Measurements from ENCODE around the gene NHEJ1. TPM values are rescaled to one million over a fixed set of nuclear protein-coding genes. Genes with fewer than 3 reads are reported as not detected.
A peak's percentile ranks its signal among the peaks of the same experiment; 100 is the strongest.

Gene NHEJ1
- total and polyA plus RNA-seq, 2 of the 13 experiments (the other 11 are each of a cell fraction or from before 2014, with no cell fraction given) = 30.0 to 30.7 TPM

GRCh38 chr2:219178377-219179175, 18.0 kb upstream of the NHEJ1 start (continued):
- no peak for TF ChIP-seq ZSCAN20 (CRISPR knock-in tag; IDR thresholded peaks at IDR 0.05; ENCODE audit: borderline replicate concordance)
- TF ChIP-seq KAT8 (CRISPR knock-in tag; IDR thresholded peaks at IDR 0.05) = no peak
- peak; percentile 57; the same call in 1 of the 2 replicates for TF ChIP-seq ZFY (CRISPR knock-in tag; IDR thresholded peaks at IDR 0.05)
- 0 out of 2 replicates have a peak, but pooled peaks have one; percentile 3 for TF ChIP-seq NFKBIZ (CRISPR knock-in tag; IDR thresholded peaks at IDR 0.05)
- TF ChIP-seq, protein P1, sequence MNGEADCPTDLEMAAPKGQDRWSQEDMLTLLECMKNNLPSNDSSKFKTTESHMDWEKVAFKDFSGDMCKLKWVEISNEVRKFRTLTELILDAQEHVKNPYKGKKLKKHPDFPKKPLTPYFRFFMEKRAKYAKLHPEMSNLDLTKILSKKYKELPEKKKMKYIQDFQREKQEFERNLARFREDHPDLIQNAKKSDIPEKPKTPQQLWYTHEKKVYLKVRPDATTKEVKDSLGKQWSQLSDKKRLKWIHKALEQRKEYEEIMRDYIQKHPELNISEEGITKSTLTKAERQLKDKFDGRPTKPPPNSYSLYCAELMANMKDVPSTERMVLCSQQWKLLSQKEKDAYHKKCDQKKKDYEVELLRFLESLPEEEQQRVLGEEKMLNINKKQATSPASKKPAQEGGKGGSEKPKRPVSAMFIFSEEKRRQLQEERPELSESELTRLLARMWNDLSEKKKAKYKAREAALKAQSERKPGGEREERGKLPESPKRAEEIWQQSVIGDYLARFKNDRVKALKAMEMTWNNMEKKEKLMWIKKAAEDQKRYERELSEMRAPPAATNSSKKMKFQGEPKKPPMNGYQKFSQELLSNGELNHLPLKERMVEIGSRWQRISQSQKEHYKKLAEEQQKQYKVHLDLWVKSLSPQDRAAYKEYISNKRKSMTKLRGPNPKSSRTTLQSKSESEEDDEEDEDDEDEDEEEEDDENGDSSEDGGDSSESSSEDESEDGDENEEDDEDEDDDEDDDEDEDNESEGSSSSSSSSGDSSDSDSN (CRISPR knock-in tag; IDR thresholded peaks at IDR 0.05) = peak; percentile 50; the same call in 1 of the 2 replicates
- TF ChIP-seq SP1 (IDR thresholded peaks at IDR 0.05) = no peak
- 0 out of 2 replicates have a peak, but pooled peaks have one; percentile 7 for TF ChIP-seq SP1 (CRISPR knock-in tag; IDR thresholded peaks at IDR 0.05)
- TF ChIP-seq SKIL (CRISPR knock-in tag; IDR thresholded peaks at IDR 0.05; ENCODE audit: borderline replicate concordance) = no peak
- peak; percentile 13; the same call in 1 of the 2 replicates for TF ChIP-seq AKAP8 (CRISPR knock-in tag; IDR thresholded peaks at IDR 0.05)
- TF ChIP-seq CBX1 (IDR thresholded peaks at IDR 0.05; ENCODE audit: low read depth) = peak; percentile 2
- 0 out of 2 replicates have a peak, but pooled peaks have one; percentile 1 for TF ChIP-seq NR2C2 (CRISPR knock-in tag; IDR thresholded peaks at IDR 0.05; ENCODE audit: borderline replicate concordance)

All from HepG2 (cell line).